ENCODE data around the gene PAN2.

DNA sequence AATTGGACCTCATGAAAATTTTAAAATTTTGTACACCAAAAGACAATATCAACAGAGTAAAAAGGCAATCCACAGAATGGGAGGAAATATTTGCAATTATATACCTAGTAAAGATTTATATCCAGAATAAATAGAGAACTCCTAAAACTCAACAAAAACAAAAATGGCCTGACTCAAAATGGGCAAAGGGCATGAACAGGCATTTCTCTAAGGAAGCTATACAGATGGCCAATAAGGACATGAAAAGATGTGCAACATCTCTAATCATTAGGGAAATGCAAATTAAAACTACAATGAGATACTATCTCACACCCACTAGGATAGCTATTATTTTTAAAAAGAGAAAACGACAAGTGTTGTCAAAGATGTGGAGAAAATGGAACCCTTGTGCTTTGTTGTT lies 39.7 kb upstream of the PAN2 start:
- TF ChIP-seq POLR2AphosphoS5 (IDR thresholded peaks at IDR 0.05; ENCODE audit: insufficient read depth, low read depth, low read length) (no peak), MYC (IDR thresholded peaks at IDR 0.05; ENCODE audit: low read depth, low read length) (no peak), POLR2A (IDR thresholded peaks at IDR 0.05; ENCODE audit: low read depth, low read length) (no peak), GATA2 (IDR thresholded peaks at IDR 0.05; ENCODE audit: insufficient read depth, insufficient read length, low read depth, low read length) (no peak), JUN (IDR thresholded peaks at IDR 0.05; ENCODE audit: borderline replicate concordance, insufficient read depth, insufficient read length, low read depth) (no peak), EZH2 (IDR thresholded peaks at IDR 0.05; ENCODE audit: borderline replicate concordance, low read depth, low read length, severe bottlenecking) (no peak), FOS (IDR thresholded peaks at IDR 0.05; ENCODE audit: borderline replicate concordance, insufficient read depth, low read length) (no peak)
- TF ChIP-seq, protein P1, sequence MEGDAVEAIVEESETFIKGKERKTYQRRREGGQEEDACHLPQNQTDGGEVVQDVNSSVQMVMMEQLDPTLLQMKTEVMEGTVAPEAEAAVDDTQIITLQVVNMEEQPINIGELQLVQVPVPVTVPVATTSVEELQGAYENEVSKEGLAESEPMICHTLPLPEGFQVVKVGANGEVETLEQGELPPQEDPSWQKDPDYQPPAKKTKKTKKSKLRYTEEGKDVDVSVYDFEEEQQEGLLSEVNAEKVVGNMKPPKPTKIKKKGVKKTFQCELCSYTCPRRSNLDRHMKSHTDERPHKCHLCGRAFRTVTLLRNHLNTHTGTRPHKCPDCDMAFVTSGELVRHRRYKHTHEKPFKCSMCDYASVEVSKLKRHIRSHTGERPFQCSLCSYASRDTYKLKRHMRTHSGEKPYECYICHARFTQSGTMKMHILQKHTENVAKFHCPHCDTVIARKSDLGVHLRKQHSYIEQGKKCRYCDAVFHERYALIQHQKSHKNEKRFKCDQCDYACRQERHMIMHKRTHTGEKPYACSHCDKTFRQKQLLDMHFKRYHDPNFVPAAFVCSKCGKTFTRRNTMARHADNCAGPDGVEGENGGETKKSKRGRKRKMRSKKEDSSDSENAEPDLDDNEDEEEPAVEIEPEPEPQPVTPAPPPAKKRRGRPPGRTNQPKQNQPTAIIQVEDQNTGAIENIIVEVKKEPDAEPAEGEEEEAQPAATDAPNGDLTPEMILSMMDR (IDR thresholded peaks at IDR 0.05; ENCODE audit: extremely low read depth in 1 of 2, insufficient read depth in 1 of 2, low read depth in 1 of 2, low read length in 2 of 2), result no peak
